MCF 10A (cell line): ENCODE measurements around the gene KCNMA1. TPM values are rescaled to one million over a fixed set of nuclear protein-coding genes. Genes with fewer than 3 reads are reported as not detected.

Experiments
- BruUV-seq: library from RNA; stranded (reverse); fragments of 400-500 nt; replicated peaks from 2 replicates; lab custom pipeline; 2021; lab: Mats Ljungman, UMichigan
- CTCF ChIA-PET: fragments of 300-600 bp; sonication (Branson Sonifier 250); formaldehyde crosslinking; extraction: SDS; loops from one replicate; lab custom pipeline; 2021; ENCODE audit warnings: antibody characterized with exemption, inconsistent platforms; lab: Yijun Ruan, JAX
- POLR2A ChIA-PET: fragments of 300-600, 350-650 bp; sonication (Branson Sonifier 250); formaldehyde crosslinking; extraction: SDS; loops from one replicate; lab custom pipeline; 2020; ENCODE audit warnings: antibody characterized with exemption, inconsistent platforms; lab: Yijun Ruan, JAX
- DNase-seq: peaks from one replicate; pipeline ENCODE4 v3.0.0-alpha.2; 2018; ENCODE audit not compliant: unreplicated experiment
- H3K27ac Mint-ChIP-seq: one replicate; pipeline ENCODE4 v1.8.0; 2022; ENCODE audit warnings: mild to moderate bottlenecking, low read depth, mixed read lengths; ENCODE audit not compliant: unreplicated experiment
- H3K27me3 Mint-ChIP-seq: one replicate; pipeline ENCODE4 v1.8.0; 2022; ENCODE audit warnings: mixed read lengths; ENCODE audit not compliant: insufficient read depth, unreplicated experiment
- H3K36me3 Mint-ChIP-seq: one replicate; pipeline ENCODE4 v1.8.0; 2022; ENCODE audit warnings: mild to moderate bottlenecking, moderate library complexity, mixed read lengths; ENCODE audit not compliant: insufficient read depth, unreplicated experiment
- H3K4me1 Mint-ChIP-seq: one replicate; pipeline ENCODE4 v1.8.0; 2022; ENCODE audit warnings: mixed read lengths; ENCODE audit not compliant: insufficient read depth, unreplicated experiment
- H3K4me3 Mint-ChIP-seq: one replicate; pipeline ENCODE4 v1.8.0; 2022; ENCODE audit warnings: mild to moderate bottlenecking, moderate library complexity, mixed read lengths; ENCODE audit not compliant: unreplicated experiment
- H3K9me3 Mint-ChIP-seq: one replicate; pipeline ENCODE4 v1.8.0; 2022; ENCODE audit warnings: mixed read lengths; ENCODE audit not compliant: unreplicated experiment
- CTCF ChIP-seq: fragments of 200-600 bp; IDR thresholded peaks from one replicate; pipeline ENCODE4 v1.8.0; 2022; ENCODE audit warnings: antibody characterized with exemption, mild to moderate bottlenecking; ENCODE audit not compliant: unreplicated experiment
- intact Hi-C: fragments of 100-400 bp; cut with micrococcal nuclease; formaldehyde crosslinking; loops from 2 replicates; pipeline ENCODE4 v1.14.1; 2022
- total RNA-seq: library from RNA; stranded (reverse); gene quantifications from 2 replicates; pipeline ENCODE4 v1.2.3, GENCODE V29; 2022

The KCNMA1 gene
- total RNA-seq, 1 experiment from 2014 or later = 7.5 TPM

- BruUV-seq = no TSS peak
- CTCF ChIA-PET = interaction anchor here (0.6 to 1.7 kb wide), 6 partner anchors 14 to 1915 kb away, joined by 3 to 6 read pairs (median 3); no protein-coding TSS in a partner anchor
- DNase-seq = no peak
- Mint-ChIP-seq H3K4me3 (no peak overlapping the region), H3K36me3 (peaks cover 6% of the 10 kb centered on the region), H3K27ac (no peak overlapping the region), H3K9me3 (no peaks in the 10 kb centered on the region), H3K27me3 (no peaks in the 10 kb centered on the region), H3K4me1 (peaks cover 18% of the 10 kb centered on the region)
- POLR2A ChIA-PET = no interaction called here
- intact Hi-C loops = no loop called here
- no peak for TF ChIP-seq CTCF
These were observed 396.3 kb downstream of the KCNMA1 start for GRCh38 chr10:77241350-77241725.

DNA sequence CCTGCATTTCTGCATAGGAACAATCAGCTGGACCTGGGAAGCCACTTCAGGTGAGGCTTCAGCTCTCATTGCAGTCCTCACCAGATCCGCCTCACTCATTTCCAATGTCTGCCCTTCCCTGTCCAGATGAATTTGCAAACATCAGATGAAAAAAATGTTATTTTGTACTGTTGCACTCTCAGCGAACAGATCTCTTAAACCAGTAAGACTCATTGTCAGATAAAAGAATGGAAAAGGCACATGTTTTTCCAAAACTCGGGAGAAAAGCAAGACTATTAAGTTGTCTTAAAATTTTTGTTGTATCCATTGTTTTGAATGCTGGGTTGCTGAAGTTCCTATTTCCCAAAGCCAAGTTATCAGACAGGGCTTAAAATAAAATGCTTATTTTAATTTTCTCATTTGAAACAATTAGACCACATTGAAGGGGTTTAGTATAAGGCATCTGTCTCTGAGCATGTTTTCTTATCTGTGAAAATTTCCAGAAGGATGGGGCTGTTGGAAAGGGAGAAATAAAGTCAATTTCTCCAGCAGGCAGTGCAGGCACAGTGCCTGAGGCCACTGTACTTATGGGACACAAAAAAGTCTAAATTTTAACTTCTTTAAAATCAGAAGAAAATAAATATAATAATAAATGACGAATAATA lies 396.8 kb downstream of the KCNMA1 start:
- Mint-ChIP-seq H3K9me3 (no peaks in the 10 kb centered on the region), H3K4me1 (peaks cover 16% of the 10 kb centered on the region), H3K4me3 (no peak overlapping the region), H3K27me3 (no peaks in the 10 kb centered on the region), H3K36me3 (peaks cover 6% of the 10 kb centered on the region), H3K27ac (no peak overlapping the region)
- POLR2A ChIA-PET = no interaction called here
- no peak for DNase-seq
- TF ChIP-seq CTCF = no peak
- no TSS peak for BruUV-seq
- CTCF ChIA-PET = interaction anchor here (0.6 to 1.4 kb wide), 5 partner anchors 9 to 1916 kb away, joined by 3 to 9 read pairs (median 4); no protein-coding TSS in a partner anchor
- intact Hi-C loops = no loop called here

- Mint-ChIP-seq H3K9me3 (no peaks in the 10 kb centered on the region), H3K27me3 (no peaks in the 10 kb centered on the region), H3K36me3 (peaks cover 6% of the 10 kb centered on the region), H3K4me1 (peaks cover 13% of the 10 kb centered on the region), H3K4me3 (no peak overlapping the region), H3K27ac (no peak overlapping the region)
- no peak for TF ChIP-seq CTCF
- DNase-seq = no peak
- BruUV-seq = no TSS peak
- intact Hi-C loops = no loop called here
- ChIA-PET POLR2A (interaction anchor here (0.9 kb wide), 2 partner anchors 10 to 13 kb away, joined by 4 to 5 read pairs; no protein-coding TSS in a partner anchor), CTCF (interaction anchor here (0.9 to 1.4 kb wide), 2 partner anchors 10 to 67 kb away, joined by 4 to 9 read pairs; no protein-coding TSS in a partner anchor)
These were observed 397.5 kb downstream of the KCNMA1 start for GRCh38 chr10:77240041-77240652.

DNA sequence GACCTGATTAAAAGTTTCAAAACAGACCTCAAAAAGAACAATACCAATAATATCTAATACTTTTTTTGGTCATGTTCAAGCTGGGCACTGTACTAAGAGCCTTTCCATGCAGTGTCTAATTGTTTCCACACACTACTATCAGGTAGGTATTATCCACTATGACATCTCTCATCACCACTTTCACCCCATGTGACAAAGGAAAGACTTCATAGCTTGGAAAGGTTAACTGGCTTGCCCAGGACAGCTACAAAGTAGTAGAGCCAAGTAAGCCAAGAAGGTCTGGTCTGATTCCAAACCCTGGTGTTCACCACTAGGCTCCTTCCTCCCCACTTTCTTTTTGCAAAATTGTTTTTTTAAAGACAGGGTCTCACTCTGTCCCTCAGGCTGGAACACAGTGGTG lies 400.5 kb downstream of the KCNMA1 start:
- ChIA-PET CTCF (interaction anchor here (0.6 to 2.3 kb wide), 2 partner anchors 14 to 395 kb away, joined by 3 to 9 read pairs; no protein-coding TSS in a partner anchor), POLR2A (interaction anchor here (0.7 to 1.3 kb wide), 2 partner anchors 16 to 1092 kb away, joined by 4 to 5 read pairs; no protein-coding TSS in a partner anchor)
- DNase-seq = no peak
- TF ChIP-seq CTCF = no peak
- no peak overlapping the region for H3K27ac Mint-ChIP-seq
- no peak overlapping the region for H3K4me3 Mint-ChIP-seq
- BruUV-seq = no TSS peak
- H3K4me1 Mint-ChIP-seq = peaks cover 7% of the 10 kb centered on the region
- intact Hi-C loops = loop anchor here (5.0 kb wide), 1 partner anchor 60 kb away; no protein-coding TSS in a partner anchor
- H3K27me3 Mint-ChIP-seq = no peaks in the 10 kb centered on the region
- peaks cover 6% of the 10 kb centered on the region for H3K9me3 Mint-ChIP-seq
- no peaks in the 10 kb centered on the region for H3K36me3 Mint-ChIP-seq
